CD4-positive, alpha-beta T cell treated with Interleukin-6 at 100 ng/mL for 8 hours (primary cell): ENCODE measurements around the gene FHIT.

Experiments
- DNase-seq: peaks from one replicate; pipeline ENCODE4 v3.0.0-alpha.2; 2020; ENCODE audit warnings: mixed read lengths, low spot score

FHIT gene

GRCh38 chr3:61169621-61170251, 81.5 kb downstream of the FHIT start:
- no peak for DNase-seq

GRCh38 chr3:61168286-61168685, 83.0 kb downstream of the FHIT start:
- DNase-seq, result no peak

- DNase-seq, result no peak
Observed at GRCh38 chr3:61162965-61163364, 88.3 kb downstream of the FHIT start.

GRCh38 chr3:61158667-61159066, 92.6 kb downstream of the FHIT start:
- no peak for DNase-seq

GRCh38 chr3:61158216-61158615, 93.0 kb downstream of the FHIT start:
- no peak for DNase-seq

GRCh38 chr3:61157414-61157813, 93.8 kb downstream of the FHIT start:
- DNase-seq, result no peak

GRCh38 chr3:61155701-61156292, 95.5 kb downstream of the FHIT start:
- no peak for DNase-seq

GRCh38 chr3:61154457-61155198, 96.6 kb downstream of the FHIT start:
- DNase-seq, result no peak

- no peak for DNase-seq
Observed at GRCh38 chr3:61152071-61152470, 99.2 kb downstream of the FHIT start.

- no peak for DNase-seq
Observed at GRCh38 chr3:61149236-61149635, 102.0 kb downstream of the FHIT start.

- DNase-seq, result no peak
Observed at GRCh38 chr3:61146010-61146890, 105.0 kb downstream of the FHIT start.

GRCh38 chr3:61141697-61142096, 109.6 kb downstream of the FHIT start:
- no peak for DNase-seq

GRCh38 chr3:61141227-61141626, 110.0 kb downstream of the FHIT start:
- DNase-seq, result no peak

GRCh38 chr3:61139686-61140085, 111.6 kb downstream of the FHIT start:
- no peak for DNase-seq

GRCh38 chr3:61138401-61138800, 112.9 kb downstream of the FHIT start:
- DNase-seq, result no peak

- DNase-seq, result no peak
Observed at GRCh38 chr3:61136191-61136590, 115.1 kb downstream of the FHIT start.

- DNase-seq, result no peak
Observed at GRCh38 chr3:61134532-61134931, 116.7 kb downstream of the FHIT start.

GRCh38 chr3:61132062-61132461, 119.2 kb downstream of the FHIT start:
- DNase-seq, result no peak

GRCh38 chr3:61118830-61119229, 132.4 kb downstream of the FHIT start:
- no peak for DNase-seq

- DNase-seq, result no peak
Observed at GRCh38 chr3:61117045-61117898, 134.0 kb downstream of the FHIT start.

- DNase-seq, result no peak
Observed at GRCh38 chr3:61114316-61114953, 136.8 kb downstream of the FHIT start.
